GM18909 (cell line): ENCODE data around the gene HOXA6.

ENCODE experiments used
- ATAC-seq: cut with Tn5 transposase; IDR thresholded peaks from one replicate; pipeline ENCODE4 v1.9.1; 2021; ENCODE audit warnings: mild to moderate bottlenecking; ENCODE audit not compliant: unreplicated experiment, poor library complexity

HOXA6 gene

DNA sequence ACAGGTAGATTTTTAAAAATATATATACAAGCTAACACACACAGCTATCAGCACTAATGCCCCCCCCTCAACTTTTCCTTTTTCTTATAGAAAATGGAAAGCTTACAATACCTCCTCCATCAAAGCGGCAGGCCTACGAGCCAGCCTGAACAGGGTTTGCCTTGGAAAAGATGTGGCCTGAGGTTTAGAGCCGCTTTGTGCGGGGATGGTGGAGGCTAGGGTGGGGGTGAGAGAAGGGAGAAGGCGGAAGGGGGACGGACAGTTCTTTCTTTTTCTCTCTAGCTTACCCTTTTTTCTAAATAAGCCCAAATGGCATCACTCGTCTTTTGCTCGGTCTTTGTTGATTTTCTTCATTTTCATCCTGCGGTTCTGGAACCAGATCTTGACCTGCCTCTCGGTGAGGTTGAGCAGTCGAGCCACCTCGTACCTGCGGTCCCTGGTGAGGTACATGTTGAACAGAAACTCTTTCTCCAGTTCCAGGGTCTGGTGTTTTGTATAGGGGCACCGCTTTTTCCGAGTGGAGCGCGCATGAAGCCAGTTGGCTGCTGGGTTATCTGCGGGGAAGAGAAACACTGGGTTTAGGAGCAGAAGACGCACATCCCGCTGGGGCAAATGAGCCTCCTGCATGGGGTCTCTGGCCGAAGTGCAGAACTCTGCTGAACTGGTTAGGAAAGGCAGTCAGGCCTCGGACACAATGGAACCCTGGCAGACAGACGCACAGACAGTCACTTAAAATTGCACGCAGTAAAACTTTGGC, 15.9 kb upstream of the HOXA6 start:
- no peak for ATAC-seq

DNA sequence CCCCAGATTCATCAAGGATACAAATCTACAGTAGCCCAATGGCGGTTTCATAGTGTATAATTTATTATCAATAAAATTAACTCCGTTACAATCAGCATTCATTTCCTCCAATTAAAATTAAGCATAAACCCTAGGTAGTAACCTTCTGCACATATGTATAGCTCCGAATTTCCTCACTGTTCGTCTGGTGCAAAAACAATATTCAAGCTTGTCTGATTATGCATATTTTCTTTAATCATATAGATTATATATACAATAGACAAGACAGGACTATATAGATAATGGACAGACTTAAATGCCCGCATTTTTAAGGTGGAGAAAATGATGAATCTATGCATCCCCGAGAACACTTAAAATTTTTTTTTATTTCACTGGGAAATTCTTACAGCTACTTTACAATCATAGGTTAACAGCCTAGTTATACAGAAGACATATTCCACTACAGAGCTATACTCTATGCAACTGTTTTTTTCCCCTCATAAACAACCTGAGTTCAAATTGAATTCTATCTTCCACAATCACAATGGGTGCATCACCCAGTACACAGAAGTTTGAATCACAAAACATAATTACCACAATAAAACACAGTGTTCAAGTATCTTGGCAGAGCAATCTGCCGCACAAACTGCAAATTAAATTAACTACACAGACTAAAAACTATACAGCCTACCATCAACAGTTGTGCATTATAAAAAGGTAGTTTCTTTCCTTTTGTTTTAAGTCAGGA, 15.2 kb upstream of the HOXA6 start:
- ATAC-seq, result no peak

DNA sequence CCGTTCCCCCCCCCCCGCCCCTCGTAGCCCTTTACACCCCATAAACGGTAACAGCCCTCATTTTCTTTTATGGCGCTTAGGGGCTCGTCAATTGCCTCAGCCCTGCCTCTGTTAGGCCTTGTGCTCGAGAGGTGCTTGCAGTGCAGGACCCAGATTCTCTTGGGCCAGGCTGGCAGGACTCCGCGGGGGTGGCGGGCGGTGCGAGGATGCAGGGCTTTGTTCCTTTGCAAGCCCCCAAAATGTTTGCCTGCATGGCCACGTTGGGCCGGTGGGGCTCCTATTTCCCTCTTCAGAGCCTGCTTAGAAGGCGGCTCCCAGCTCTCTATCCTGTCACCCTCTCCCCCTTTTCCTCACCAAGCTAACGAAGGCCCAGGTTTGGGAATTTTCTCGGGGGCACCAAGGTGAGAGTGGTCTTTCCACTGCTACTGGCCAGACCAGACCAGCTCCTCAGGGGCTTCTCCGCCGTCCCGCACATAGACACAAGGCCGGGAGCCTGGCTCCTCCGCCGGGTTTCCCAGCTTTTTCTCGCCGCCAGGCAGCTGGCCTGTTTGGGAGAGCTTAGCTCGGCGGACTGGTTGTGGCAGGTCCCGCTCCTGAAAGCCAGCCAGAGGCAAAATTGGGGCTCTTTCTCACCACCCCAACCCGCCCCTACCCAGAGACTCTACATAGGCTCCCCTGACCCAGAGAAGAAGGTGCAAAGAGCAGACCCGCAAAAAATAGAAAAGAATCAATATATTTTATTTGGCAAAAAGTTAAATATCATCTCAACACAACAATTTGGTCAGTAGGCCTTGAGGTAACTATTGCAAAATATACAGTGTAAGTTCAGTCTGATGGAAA, 14.4 kb upstream of the HOXA6 start:
- no peak for ATAC-seq

DNA sequence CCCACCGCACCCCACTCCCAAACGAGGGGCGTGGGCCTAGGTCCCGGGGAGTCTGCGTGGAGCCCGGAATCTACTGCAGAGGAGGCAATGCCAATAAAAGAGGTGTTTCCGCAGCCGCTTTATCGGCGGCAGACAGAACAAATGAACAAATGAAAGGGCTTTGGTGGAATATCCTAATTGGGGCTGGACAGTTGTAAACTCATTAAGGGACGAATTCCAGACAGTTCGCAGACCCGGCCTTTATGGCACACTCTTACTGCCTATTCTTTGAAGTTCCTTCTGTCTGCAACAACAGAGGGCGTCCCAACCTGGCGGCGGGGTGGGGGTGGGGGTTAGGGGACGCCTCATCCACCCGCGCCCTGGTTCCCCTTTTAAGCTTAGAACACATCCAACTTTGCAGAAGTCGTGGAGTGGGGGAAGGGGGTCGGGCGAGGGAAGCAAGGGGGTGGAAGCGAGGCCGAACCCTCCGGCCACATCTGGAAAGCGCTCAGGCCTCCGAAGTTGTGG, 13.7 kb upstream of the HOXA6 start:
- no peak for ATAC-seq

DNA sequence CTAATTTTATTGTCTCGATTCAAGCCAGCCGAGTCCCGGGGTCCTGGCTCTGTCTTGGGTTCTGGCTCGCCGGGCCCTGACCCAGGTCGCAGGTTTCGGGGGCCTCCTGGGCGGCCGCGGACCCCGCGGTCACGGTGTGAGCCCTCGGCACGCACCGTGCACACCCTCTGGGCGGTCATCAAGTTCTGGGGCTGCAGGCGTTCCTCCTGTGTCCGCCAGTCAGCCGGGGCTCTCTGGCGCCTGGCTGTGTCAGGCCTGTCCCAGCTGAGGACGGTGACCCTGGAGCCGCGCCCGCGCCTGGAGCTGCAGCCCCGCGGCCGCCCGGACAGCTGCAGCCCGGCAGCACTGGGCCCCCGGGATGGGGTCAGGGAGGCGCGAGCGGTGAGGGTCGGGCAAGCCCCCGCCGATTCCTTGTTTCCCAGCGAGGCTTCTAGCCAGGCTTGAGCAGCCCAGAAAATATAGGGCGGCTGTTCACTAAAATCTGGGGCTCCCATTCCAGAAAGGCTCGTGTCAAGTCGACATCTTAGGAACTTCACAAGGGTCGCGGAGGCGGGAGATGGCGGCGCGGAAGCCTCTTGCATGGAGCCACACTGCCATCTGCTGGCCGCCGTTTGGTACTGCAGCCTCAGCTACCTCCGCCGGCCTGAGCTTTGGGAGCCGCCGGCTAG, 13.1 kb upstream of the HOXA6 start:
- ATAC-seq, result peak; percentile 71

DNA sequence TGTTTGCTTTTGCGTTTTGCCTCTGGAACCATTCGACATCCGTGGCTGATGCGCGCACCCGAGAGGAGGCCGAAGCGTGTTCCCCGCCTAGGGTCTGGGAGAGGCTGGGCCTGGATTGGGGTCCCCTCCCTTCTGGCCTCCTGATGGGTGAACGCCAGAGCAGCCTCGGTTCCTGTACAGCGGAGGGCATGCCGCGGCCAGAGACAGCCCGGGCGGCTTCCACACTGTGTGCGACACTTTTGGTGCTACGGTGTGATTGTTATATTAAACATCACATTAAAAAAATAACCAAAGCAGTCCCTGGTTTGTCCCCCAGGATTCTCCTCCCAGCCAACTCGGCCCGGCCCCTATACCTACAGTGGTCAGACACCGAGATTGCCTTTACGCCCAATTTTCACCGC, 12.6 kb upstream of the HOXA6 start:
- ATAC-seq, result no peak

DNA sequence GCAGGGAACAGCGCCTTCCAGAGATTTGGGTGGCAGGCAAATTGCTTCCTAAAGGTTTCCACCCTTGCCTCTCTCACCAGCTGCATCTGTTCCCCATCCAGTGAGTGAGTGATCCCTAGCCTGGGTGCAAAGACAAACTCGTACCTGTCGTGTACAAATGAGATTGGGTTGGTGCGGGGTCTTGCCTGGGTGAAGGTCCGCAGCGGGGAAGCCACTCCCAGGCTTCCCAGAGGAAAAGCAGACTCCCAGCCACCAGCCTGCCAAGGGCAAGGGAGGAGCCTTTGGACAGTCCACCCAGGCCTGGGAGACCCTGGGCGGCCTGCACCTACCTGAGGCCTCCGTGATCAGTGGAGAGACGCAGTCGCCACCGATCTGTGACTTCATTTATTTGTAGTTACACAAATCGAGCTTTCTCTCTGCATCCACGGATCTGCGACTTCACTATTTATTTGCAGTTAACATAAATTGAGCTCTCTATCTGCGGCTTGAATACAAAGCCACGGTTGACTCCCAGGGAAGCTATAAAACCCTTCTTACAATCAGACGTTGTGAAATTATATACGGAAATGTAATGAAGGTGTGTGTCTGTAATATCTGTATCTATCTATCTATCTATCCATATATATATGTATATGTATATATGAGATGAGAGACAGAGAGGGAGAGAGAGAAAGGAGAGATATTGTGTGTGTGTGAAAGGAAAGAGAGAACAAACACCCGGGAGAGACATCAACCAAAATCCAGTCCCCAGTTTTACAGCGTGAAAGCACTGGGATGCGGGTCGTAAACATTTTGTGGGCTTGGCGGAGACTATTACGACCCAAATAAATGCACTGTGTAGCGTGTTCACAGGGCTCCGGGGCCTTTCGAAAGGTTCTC, 11.9 kb upstream of the HOXA6 start:
- no peak for ATAC-seq

DNA sequence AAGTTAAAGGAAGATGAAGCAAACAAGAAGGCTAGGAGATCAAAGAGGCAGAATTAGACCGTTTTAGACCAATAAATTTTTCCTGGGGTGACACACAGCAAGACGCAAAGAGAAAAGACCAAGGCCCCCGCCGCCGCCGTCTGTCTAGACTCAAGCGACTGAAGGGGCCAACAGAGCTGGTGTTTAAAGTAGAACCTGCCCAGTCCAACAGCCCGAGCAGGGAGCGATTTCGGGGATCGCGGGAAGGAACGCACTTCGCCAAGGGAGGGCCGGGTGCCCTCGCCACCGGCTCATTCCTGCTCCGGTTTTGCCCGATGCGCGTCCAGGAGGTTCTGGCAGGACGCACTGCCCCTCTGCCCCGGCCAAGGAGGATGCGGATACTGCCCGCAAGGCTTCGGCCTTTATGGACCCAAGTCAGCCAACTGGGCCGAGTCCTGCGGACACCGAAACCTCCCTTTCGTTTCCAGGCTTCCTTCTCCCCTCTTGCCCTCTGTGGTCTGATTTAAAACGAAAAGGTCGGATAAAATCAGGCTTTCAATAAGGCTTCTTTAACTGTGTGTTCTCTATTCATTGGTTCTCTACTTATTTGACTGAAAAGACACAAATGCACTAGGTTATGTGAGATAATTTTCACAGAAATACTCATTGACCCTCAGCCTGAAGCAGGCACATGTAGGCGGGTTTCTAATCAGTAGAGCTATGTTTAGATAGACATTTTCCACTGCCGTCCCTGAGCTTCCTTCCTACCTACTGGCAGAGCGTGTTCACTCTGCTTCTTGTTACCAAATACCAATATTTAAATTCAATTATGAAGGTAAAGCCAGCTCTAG, 11.1 kb upstream of the HOXA6 start:
- ATAC-seq, result no peak

DNA sequence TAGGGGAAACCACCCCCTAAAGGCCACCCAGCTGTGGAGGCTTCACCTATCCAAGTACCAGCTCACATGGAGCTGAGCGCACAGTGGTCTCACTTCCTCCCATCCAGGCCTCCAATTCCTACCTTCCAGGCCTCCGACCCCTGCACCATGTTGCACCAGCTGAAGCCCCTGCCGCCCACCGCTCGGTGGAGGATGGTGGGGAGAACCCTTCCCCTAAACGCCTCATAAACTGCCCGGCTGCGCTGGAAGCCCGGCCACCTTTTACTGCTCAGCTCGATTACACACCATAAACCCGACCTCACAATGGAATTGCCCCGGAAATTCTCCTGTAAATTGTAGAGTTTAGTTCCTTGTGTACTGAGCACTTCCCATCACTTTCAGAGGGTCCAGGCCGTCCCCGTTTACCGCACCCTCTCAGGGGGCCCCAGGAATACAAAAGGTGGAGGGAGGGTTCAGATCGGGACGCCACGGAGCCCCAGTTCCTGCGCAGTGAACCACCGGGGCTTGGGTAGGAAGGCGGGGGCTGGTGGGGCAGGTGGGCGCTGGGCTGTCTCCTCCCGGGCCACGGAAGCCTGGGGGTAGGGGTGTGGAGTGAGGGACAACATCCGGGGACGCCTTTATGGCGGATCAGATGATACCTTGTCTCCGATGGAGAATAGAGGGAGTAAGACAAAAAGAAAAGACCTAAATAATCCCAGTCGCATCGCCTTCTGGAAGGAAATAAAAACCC, 10.3 kb upstream of the HOXA6 start:
- no peak for ATAC-seq

DNA sequence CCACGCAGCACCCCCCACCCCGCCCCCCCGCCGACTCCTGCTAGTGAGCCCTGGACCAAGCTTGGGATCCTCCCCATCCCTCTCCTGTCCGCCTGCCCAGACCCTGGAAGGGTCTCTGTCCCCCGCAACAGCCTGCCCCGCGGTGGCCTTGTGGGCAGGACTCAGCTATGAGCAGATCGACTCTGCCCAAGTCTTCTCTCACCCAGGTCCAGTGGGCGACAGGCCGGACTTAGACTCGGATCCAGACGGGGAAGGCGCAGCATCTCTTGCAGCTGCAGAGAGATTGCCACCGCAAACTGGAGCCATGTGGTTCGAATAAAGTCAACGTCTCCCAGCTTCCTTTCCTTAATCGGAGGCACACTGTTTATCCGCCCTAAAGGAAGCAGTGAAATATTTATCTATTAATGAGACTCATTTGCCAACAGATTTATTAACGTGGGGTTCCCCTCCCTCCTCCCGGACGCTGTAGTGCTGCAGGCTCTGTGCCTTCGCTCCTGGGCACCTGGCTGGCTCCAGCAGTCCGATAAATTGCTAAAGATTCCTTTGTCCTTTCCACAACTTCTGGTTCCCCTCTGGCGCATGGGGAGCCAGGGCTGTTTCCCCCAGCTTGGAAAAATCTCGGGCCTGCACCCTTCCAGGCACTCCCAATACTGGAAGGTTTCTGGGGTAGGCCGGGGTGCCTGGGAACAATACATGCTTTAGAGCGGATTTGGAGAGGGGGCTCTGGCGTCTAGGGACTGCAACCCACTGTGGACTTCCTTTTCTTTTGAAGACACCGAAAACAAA, 9.5 kb upstream of the HOXA6 start:
- ATAC-seq, result no peak

DNA sequence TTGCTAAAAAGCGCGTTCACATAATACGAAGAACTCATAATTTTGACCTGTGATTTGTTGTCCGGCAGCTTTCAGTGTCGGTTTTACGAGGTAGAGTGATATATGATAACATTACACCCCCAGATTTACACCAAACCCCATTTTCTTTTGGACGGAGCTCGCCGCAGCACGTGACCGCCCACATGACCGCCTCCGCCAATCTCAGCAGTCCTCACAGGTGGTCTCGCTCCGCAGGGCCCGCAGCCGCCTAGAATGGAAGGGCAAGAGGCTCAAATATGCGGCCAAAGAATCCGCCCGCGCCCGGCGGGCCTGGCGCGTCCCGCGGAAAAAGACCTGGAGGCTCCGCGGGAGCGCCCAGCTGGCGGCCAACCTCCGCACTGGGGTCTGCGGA, 8.9 kb upstream of the HOXA6 start, which contains the start of gene HOXA7:
HOXA7 (minus strand) TSS at position 168 of the 391 bp plus-strand sequence; CDS start at position 38, 130 bp downstream.
- no peak for ATAC-seq

DNA sequence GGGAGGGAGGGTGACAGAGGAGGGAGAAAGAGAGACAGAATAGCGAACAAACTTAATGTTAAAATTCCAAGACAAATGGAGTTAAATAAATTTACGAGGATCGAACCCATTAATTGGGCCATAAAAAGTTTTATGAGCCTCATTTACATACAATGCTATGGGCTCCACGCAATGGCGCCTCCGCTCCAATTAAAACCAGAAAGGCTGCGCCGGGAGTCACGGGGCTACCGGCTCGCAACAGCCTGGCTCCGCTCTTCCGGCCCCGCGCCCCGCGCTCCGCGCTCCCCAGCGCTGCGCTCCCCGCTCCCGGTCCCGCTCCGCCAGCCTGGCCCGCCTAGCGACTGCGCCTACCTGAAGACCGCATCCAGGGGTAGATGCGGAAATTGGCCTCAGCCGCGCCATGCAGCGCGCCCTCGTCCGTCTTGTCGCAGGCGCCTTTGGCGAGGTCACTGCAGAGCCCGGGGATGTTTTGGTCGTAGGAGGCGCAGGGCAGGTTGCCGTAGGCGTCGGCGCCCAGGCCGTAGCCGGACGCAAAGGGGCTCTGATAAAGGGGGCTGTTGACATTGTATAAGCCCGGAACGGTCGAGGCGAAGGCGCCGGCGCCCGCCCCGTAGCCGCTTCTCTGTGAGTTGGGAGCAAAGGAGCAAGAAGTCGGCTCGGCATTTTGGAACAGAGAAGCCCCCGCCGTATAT, 8.4 kb upstream of the HOXA6 start:
- no peak for ATAC-seq

DNA sequence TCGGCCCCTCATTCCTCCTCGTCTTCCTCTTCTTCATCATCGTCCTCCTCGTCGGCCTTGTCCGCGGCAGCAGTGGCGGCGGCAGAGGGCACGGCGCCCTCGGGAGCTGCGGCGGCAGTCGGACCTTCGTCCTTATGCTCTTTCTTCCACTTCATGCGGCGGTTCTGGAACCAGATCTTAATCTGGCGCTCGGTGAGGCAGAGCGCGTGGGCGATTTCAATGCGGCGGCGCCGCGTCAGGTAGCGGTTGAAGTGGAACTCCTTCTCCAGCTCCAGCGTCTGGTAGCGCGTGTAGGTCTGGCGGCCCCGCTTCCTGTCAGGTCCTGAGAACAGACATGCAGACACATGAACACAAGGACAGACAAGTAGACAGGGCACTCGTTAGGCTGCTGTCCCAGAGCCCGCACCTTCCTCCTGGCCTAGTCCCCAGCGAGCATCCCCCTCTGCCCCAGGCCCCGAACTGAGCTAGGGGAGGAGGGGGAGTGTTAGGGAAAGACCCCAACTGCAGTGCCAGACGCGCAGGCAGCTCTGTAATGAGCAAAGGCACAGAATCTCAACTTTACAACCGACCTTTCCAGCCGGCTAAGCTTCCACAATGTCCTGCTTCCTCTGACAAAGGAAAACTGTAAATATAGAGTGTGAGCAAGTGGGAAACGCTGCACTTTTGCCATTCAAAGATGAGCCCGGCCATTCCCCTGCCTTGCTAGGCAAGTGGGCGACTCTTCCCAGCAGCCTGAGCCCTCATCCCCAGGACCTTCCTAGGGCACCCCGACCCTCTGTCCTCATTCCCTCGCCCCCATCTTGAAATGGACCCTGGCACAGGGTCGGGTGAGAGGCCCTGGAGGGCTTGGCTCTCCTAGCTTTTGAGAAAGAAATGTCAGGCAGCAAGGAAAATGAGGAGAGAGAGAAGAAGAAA, 7.6 kb upstream of the HOXA6 start:
- ATAC-seq, result no peak

DNA sequence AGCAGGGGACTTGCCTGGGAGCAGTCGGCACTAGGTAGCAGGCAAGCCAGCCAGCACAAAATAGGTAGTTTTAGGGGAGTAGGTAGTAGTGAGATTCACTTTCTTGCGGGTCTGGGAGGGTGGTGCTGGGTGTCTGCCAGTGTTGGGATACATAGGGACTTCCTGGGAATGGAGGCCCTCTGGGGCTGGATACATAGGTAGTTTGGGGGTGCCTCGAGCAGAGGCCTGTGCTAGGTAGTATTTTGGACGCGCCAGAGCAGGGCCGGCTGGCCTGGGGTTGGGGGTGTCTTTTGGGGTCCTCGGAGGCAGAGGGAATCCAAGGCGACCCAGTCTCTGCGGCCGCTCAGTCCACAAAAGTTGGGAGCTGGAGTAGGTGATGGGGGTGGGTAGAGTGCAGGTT, 6.8 kb upstream of the HOXA6 start:
- ATAC-seq, result no peak

DNA sequence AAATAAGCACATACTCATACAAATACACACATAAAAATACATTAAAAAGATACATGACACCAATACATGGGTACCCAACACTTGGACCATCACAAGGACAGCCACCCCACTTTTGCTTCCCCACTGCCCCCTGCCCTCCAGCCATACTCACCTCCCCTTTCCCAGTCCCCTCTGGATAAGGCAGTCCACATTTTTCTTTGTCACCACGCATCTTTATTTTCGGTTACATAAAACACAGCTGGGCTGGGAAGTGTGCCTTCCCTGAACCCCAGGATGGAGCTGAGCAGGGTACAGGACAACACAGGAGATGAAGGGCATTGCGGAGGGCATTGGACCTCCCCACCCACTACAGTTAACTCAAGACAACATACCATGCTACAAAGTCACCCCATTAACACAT, 6.0 kb upstream of the HOXA6 start:
- ATAC-seq, result no peak
